ACHN (cell line): ENCODE results near the gene SDR42E1.
"Not testable (repeated sequence)": the region's sequence is repeated elsewhere in the genome, so short reads cannot be mapped to it uniquely, and the experiment has no call there.

ENCODE experiments used
- DNase-seq: peaks from one replicate; pipeline ENCODE4 v3.0.0-alpha.2; 2015
- in situ Hi-C: cut with HindIII; loops from 2 replicates; pipeline ENCODE4 v1.10.0; 2017; ENCODE audit warnings: low sequenced_read_pairs, low pct_ligation_motif_present, low pct_unique_long_range_greater_than_20kb

Gene SDR42E1

GRCh38 chr16:82013139-82013538, 1.9 kb upstream of the SDR42E1 start:
- in situ Hi-C loops = no loop called here
- DNase-seq = no peak

DNA sequence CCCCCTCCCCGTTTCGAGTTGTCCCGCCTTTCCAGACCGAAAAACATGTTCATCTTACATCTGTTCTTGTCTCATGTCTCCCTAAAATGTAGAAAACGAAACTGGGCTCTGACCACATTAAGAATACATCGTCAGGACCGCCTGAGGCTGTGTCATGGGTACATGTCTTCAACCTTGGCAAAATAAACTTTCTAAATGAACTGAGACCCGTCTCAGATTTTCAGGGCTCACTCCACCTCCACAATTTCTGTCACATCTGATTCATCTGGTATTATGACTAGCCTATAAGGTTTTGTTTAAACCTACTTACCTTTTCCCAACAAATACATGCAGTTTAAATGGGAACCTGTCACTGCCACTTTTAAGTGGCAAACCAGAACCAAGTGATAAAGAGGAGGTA, 621 bp downstream of the SDR42E1 start:
- no peak for DNase-seq
- in situ Hi-C loops = no loop called here

DNA sequence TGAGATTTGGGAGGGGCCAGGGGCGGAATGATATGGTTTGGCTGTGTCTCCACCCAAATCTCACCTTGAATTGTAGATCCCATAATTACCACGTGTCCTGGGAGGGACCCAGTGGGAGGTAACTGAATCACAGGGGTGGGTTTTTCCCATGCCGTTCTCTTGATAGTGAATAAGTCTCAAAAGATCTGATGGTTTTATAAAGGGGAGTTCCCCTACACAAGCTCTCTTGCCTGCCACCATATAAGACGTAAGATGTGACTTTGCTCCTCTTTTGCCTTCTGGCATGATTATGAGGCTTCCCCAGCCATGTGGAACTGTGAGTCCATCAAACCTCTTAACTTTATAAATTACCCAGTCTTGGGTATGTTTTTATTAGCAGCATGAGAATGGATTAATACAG, 1.5 kb downstream of the SDR42E1 start:
- DNase-seq, in situ Hi-C loops: not testable (repeated sequence)

DNA sequence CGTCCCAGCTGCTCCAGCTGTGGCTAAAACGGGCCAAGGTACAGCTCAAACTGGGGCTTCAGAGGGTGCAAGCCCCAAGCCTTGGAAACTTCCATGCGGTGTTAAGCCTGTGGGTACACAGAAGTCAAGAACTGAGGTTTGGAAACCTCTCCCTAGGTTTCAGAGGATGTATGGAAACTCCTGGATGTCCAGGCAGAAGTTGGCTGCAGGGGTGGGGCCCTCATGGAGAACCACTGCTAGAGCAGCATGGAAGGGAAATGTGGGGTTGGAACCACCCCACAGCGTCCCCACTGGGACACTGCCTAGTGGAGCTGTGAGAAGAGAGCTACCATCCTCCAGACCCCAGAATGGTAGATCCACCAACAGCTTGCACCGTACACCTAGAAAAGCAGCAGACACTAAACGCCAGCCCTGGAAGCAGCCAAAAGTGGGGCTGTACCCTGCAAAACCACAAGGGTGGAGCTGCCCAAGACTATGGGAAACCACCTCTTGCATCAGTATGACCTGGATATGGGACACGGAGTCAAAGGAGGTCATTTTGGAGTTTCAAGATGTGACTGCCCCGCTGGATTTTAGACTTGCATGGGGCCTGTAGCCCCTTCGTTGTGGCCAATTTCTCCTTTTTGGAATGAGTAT, 2.2 kb downstream of the SDR42E1 start:
- in situ Hi-C loops = no loop called here
- no peak for DNase-seq

GRCh38 chr16:82007189-82007588, 4.1 kb downstream of the SDR42E1 start:
- in situ Hi-C loops = no loop called here
- no peak for DNase-seq

DNA sequence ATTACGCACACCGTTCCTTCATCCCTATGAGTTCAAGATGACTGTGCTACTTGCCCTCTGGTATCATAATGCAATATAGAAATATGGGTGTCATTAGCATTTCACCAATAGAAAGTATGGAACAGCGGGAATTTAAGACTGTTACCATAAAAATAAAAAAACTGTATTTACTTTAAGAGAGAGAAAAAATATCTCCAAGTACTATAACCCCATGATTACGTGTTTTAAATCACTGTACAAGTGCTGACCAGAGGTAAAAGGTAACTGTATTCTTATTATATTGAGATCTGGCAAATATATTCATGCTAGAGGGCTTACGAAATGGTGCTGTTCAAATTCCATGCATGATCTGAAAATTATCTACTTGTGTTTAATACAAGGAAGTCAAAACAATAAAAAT, 5.2 kb downstream of the SDR42E1 start:
- DNase-seq = no peak
- in situ Hi-C loops = no loop called here

DNA sequence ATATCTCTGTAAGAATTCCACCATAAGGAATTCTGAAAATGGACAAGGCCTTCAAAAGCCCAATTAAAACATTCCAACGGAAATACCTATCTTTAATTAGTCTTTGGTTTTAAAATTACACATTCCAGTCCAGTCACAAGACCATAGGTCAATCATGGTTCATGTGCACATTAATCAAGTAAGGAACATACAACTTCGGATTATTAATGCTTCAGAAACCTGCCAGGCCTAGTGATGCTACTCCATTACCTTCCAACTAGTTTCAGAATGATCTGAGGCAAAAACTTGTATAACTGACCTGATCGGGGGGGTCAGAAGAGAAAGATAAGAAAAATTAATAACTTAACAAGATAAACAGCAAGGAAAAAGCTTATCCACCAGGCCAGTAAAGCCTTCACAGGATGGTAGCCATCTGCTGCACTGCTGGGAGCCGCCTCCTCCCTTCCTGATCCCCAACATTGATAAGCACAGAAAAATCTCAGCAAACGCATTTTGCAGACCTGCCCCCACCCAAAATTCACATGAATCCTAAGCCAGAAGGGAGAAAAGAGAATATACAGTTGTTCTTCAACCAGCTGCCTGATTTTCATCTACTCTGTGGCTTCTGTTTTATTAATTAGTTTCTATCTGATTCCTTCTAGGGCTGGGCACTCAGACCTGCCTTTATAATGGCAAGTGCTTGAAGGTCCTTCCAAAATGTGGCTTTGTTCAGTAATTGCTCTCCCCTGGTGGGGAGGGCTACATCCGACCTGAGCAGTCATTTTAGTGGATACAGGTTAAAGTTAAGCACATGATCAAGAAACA, 6.0 kb downstream of the SDR42E1 start:
- no peak for DNase-seq
- in situ Hi-C loops = no loop called here

DNA sequence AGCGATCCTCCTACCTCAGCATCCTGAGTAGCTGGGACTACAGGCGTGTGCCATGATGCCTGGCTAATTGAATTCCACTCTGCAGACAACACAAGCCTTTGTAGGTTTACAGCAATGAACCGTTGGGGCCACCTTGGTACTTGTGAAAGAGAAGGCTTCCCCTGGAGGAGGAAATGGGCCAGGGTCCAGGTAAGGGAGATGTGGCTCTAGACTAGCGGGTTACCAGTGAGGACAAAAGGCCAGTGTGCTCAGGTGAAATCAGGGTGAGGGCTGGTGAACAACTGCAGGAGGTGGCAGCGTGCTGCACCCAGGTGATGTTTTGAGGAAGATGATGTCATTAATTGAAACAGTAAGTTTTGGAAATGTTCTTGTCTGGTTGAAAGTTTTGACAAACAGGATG, 6.7 kb downstream of the SDR42E1 start:
- no peak for DNase-seq
- in situ Hi-C loops = no loop called here

- in situ Hi-C loops = no loop called here
- no peak for DNase-seq
Observed at GRCh38 chr16:82002831-82003230, 8.4 kb downstream of the SDR42E1 start.

DNA sequence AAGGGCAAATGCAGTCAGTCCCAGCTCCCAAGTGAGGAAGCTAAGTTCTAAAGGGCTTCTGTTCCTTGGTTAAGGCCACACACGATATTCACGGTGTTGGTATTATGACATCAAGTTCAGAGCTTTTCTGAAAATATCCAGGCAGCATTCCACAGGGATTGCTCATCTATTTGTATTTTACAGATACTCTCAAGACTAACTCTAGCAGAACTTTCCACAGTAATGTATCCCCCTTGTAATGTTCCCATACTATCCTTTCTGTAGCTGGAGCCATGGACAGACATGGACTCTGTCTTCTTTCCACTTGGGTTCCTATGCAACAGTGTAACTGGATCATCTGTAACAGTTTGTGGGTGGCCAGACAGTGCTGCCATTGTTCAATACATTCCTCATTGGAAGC, 13.5 kb downstream of the SDR42E1 start:
- in situ Hi-C loops = no loop called here
- DNase-seq = peak; percentile 87

- peak; percentile 85 for DNase-seq
Observed at GRCh38 chr16:81996664-81997509, 14.4 kb downstream of the SDR42E1 start.

DNA sequence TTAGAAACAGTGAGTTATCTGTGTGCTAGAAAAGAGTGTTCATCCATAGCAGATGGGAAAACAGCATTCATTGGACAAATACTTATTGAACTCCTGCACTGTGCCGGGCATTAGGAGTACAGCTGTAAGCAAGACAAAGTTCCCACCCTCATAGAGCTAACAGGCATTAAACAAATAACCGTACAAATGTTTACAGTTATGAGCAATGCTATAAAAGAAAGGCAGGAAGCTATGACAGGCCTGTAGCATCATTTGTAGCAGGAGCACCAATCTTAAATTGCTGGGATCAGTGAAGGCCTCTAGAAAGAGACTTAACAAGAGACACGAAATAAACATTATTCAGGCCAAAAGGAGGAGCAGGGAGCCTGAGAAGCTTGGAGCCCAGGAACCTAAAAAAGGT, 15.6 kb downstream of the SDR42E1 start:
- no peak for DNase-seq
- in situ Hi-C loops = no loop called here

More at GRCh38 chr16:81996664-81997509, 14.4 kb downstream of the SDR42E1 start:
- in situ Hi-C loops = no loop called here

DNA sequence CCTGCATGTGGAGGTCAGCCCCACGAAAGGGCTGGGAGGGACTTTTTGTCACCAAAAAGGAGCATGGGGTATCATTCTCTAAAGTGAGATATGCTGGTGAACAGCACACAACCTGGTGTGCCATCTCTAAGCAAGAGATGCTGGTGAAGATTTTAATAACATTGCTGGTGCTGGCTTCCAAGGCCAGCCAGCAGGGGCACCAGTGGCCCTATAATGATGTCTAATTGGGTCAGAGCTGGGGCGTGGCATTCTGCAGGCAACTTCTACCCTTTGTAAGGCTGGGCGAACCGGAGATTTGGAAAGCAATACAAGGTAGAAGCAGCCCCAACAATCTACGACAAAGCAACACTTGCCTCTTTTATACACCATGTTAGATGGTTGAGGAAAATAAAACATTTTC, 16.8 kb downstream of the SDR42E1 start:
- in situ Hi-C loops = no loop called here
- DNase-seq = peak; percentile 9

- in situ Hi-C loops = no loop called here
- DNase-seq = no peak
Observed at GRCh38 chr16:81992859-81993258, 18.4 kb downstream of the SDR42E1 start.

- in situ Hi-C loops = no loop called here
- no peak for DNase-seq
Observed at GRCh38 chr16:81987706-81988105, 23.6 kb downstream of the SDR42E1 start.

DNA sequence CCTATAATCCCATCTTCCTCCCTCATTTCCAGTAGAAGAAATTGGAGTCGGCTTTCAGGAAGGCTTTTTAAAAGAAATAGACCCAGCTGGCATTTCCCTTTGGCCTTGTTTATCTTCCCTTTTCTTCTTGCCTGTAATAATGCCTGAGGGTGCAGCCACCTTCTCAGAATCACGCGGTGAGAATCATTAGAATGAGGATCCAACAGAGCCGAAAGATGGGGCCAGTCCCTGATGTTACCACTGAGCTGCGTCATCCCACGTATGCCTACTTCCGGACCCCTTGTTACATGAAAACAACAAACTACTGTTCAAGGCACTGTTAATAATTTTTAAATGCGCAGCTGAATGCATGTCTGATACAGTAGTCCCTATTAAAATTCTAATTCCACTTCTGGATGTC, 24.1 kb downstream of the SDR42E1 start:
- DNase-seq = no peak
- in situ Hi-C loops = no loop called here

DNA sequence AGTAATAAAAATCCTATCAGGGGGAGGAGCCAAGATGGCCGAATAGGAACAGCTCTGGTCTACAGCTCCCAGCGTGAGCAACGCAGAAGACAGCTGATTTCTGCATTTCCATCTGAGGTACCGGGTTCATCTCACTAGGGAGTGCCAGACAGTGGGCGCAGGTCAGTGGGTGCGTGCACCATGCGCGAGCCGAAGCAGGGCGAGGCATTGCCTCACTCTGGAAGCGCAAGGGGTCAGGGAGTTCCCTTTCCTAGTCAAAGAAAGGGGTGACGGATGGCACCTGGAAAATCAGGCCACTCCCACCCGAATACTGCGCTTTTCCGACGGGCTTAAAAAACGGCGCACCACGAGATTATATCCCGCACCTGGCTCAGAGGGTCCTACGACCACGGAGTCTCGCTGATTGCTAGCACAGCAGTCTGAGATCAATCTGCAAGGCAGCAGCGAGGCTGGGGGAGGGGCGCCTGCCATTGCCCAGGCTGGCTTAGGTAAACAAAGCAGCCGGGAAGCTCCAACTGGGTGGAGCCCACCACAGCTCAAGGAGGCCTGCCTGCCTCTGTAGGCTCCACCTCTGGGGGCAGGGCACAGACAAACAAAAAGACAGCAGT, 33.8 kb downstream of the SDR42E1 start:
- in situ Hi-C loops, DNase-seq: not testable (repeated sequence)

DNA sequence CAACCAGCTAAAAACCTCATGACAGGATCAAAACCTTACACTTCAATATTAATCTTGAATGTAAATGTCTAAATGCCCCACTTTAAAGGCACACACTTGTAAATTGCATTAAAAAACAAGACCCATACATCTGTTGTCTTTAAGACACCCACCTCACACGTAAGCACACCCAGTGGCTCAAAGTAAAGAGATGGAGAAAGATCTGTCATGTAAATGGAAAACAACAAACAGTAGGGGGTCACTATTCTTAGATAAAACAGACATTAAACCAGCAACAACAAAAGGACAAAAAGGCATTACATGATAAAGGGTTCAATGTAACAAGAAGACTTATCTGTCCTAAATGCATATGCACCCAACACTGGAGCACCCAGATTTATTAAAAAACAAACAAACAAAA, 35.6 kb downstream of the SDR42E1 start:
- in situ Hi-C loops = no loop called here
- no peak for DNase-seq

GRCh38 chr16:81973737-81974136, 37.5 kb downstream of the SDR42E1 start:
- in situ Hi-C loops = no loop called here

More at GRCh38 chr16:81973737-81974136, 37.5 kb downstream of the SDR42E1 start:
- no peak for DNase-seq
